GM12873 (cell line): ENCODE results near the gene IL11RA.

Source experiments
- CTCF ChIP-seq: IDR thresholded peaks from 2 replicates; pipeline ENCODE4 v1.5.1; 2012; ENCODE audit warnings: low read depth, mild to moderate bottlenecking, moderate library complexity, low read length, control low read depth; ENCODE audit not compliant: insufficient read depth; ENCODE audit errors: missing control alignments

Gene IL11RA

GRCh38 chr9:34662526-34663302 lies 10.7 kb downstream of the IL11RA start, which contains the start of gene CCL27:
Gene CCL27 (minus strand): TSS chr9:34662657. CDS start chr9:34662633, 24 bp downstream.
- no peak for TF ChIP-seq CTCF

GRCh38 chr9:34663303-34663605 lies 11.3 kb downstream of the IL11RA start:
- no peak for TF ChIP-seq CTCF

DNA sequence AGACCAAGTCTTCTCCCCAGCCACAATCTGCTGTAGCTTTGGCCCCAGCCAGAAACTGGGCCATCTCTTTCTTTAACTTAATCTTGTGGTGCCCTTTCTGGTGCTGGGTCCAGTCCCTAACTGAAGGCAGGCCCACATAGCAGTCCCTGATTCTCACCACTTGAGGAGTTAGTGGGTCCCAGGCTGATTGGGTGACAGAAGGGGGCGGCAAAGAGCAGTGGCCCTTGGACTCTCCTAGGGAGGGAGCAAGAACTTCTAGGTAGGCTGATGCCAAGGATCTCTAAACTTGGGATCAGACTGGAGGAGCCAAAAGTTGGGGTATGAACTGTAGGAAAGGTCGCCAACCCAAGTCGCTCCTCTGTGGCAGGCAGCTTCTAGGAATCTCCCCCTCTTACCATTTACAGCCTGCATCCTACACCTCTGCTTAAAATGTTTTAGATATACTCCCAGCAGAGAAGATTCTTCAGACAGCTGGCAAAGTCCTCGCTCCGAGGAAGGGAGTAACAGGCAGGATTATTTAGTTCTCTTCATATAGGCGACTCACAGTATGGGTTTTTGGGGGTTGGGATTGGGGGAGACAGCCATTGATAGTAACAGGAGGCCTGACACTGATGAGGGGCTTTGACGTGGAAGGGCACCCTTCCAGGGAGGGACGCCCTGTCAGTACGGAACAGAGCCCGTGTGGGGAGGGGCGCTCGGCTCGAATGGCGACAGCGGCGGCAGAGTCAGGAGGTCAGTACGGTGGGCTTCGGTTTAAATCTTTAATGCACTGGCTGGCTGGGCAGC lies 12.5 kb downstream of the IL11RA start:
- TF ChIP-seq CTCF = peak; percentile 97

DNA sequence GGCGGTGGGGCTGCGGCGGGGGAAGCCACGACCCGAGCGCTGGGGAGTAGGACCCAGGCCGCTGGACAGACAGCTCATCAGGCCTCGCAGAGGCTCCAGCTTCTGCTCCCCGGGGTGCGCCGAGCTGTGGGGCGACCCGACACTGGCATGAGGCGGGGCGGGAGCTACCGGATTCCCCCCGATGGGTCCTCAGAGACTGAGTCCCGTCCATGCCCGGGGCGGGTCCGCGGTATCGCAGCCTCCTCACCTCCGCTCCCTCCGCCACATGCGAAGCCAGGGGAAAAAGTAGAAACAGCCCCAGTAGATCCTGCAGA lies 13.0 kb downstream of the IL11RA start:
- no peak for TF ChIP-seq CTCF

DNA sequence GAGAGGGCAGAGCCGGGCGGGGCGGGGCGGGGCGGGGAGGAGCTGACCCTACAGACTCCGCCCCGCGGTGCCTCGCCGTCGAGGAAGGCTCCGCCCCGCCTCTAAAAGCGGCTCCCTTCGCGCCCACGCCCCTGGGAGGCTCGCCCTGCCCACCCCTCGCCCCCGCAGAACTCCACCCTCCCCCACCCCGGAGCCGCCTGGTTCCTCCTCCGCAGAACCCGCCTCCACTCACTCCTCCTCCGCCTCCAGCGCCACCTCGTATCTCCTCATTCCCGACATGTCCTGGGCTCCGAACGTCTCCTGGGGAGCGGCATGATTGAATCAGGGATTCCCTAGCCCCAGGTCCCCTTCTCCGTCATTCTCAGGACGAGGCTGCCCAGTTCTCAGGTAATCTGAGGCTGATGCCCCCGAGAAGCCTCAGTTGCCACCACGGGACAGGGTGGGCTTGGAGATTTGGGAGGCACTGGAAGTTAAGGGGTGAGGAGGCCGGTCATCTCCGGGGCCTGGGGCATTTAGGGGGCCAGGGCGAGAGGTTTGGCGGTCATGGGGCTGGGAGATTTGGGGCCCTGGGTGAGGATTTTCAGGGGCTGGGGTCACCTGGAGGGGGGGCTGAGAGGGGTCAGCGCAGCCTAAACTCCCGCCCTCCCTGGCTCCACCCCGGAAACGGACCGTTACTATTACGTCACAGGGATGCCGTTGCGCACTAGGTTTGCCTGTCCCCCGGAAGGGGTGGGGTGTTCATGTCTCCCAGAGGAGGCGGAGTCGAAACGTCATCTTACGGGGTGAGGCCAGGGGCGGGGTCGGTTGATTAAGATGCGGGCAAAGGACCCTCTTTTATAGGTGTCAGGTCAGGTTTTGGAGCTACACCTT lies 13.6 kb downstream of the IL11RA start:
- TF ChIP-seq CTCF = no peak

DNA sequence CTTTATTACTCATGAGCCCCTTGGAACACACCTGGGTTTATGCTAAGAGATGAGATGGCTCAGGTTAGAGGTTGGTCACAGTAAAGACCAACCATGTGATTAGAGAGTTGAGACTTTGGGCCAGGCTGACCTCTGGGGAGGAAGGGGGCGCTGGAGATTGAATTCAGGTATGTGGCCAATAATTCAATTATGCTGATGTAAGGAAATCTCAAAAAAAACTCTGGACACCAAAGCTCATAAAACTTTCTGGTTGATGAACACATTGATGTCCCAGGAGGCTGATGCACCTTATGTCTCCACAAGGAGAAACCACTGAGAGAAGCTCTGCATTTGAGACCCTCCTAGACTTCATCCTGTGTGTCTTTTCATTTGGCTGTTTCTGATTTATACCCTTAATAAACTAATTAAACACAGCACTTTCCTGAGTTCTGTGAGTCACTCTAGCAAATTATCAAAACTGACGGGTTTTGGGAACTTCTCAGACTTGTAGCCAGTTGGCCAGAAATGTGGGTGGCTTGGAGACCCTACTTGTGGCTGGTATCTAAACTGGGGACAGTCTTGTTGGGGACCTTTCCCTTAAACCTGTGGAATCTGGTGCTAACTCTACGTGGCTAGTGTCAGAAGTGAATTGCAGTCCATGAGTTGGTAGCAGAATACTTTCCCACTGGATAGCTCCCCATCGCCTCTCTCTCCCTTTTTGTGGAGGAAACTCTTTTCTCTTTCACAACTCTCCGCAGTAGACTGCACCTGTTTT lies 18.0 kb downstream of the IL11RA start:
- no peak for TF ChIP-seq CTCF
